22Rv1 (cell line): ENCODE results near the gene EFNA4.

ENCODE experiments used
- H3K27ac ChIP-seq: fragments of 450-650 bp; 2 replicates; pipeline ENCODE4 v1.5.1; 2017
- ZFX ChIP-seq: fragments of 450-650 bp; IDR thresholded peaks from 2 replicates; pipeline ENCODE4 v1.6.1; 2017; ENCODE audit warnings: antibody characterized with exemption, borderline replicate concordance
- TF ChIP-seq, protein P1 (sequence below): fragments of 450-650 bp; IDR thresholded peaks from 2 replicates; pipeline ENCODE4 v1.5.1; 2017; ENCODE audit warnings: mild to moderate bottlenecking

Gene EFNA4

DNA sequence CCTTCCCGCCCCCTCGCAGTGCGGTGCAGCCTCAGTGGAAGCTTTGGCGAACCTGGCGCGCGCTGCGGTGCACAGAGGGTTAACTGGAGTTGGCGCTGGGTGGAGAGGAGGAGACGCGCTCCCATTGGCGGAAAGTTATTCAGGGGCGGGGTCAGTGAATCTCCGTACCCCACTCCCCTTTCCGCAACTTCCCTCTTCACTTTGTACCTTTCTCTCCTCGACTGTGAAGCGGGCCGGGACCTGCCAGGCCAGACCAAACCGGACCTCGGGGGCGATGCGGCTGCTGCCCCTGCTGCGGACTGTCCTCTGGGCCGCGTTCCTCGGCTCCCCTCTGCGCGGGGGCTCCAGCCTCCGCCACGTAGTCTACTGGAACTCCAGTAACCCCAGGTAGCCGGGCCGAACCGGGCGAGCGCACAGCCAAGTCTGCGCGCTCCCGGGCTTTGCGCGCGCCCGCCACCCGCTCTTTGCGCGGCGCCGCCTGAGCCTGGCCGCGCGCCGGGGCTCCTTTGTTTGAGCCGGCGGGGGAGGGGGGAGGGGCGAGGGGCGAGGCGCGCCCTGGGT is at the start of gene EFNA4:
Gene EFNA4, plus strand, starts transcription at position 191 of the 561 bp plus-strand sequence. Its CDS starts 84 bp downstream, at position 275.
- H3K27ac ChIP-seq = peak within 1 kb of the TSS; percentile 91
- TF ChIP-seq ZFX = no peak
- TF ChIP-seq, protein P1, sequence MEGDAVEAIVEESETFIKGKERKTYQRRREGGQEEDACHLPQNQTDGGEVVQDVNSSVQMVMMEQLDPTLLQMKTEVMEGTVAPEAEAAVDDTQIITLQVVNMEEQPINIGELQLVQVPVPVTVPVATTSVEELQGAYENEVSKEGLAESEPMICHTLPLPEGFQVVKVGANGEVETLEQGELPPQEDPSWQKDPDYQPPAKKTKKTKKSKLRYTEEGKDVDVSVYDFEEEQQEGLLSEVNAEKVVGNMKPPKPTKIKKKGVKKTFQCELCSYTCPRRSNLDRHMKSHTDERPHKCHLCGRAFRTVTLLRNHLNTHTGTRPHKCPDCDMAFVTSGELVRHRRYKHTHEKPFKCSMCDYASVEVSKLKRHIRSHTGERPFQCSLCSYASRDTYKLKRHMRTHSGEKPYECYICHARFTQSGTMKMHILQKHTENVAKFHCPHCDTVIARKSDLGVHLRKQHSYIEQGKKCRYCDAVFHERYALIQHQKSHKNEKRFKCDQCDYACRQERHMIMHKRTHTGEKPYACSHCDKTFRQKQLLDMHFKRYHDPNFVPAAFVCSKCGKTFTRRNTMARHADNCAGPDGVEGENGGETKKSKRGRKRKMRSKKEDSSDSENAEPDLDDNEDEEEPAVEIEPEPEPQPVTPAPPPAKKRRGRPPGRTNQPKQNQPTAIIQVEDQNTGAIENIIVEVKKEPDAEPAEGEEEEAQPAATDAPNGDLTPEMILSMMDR = no peak

DNA sequence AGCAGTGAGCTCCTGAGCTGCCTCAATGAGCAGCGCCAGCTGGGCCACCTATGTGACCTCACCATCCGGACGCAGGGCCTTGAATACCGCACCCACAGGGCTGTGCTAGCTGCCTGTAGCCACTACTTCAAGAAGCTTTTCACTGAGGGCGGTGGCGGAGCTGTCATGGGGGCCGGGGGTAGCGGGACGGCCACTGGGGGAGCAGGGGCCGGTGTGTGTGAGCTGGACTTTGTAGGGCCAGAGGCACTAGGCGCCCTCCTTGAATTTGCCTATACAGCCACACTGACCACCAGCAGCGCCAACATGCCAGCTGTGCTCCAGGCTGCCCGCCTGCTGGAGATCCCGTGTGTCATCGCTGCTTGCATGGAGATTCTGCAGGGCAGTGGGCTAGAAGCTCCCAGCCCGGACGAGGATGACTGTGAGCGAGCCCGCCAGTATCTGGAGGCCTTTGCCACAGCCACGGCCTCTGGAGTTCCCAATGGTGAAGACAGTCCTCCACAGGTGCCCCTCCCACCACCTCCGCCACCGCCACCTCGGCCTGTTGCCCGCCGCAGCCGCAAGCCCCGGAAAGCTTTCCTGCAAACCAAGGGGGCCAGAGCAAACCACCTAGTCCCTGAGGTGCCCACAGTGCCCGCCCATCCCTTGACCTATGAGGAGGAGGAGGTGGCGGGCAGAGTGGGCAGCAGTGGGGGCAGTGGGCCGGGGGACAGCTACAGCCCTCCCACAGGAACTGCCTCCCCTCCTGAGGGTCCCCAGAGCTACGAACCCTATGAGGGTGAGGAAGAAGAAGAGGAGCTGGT is 48.6 kb upstream of the EFNA4 start:
- peak overlapping the region; percentile 98 for H3K27ac ChIP-seq
- TF ChIP-seq, protein P1 = no peak
- no peak for TF ChIP-seq ZFX

GRCh38 chr1:155015527-155016230 is 47.9 kb upstream of the EFNA4 start:
- H3K27ac ChIP-seq = peak overlapping the region; percentile 98
- TF ChIP-seq, protein P1 = no peak
- TF ChIP-seq ZFX = no peak

DNA sequence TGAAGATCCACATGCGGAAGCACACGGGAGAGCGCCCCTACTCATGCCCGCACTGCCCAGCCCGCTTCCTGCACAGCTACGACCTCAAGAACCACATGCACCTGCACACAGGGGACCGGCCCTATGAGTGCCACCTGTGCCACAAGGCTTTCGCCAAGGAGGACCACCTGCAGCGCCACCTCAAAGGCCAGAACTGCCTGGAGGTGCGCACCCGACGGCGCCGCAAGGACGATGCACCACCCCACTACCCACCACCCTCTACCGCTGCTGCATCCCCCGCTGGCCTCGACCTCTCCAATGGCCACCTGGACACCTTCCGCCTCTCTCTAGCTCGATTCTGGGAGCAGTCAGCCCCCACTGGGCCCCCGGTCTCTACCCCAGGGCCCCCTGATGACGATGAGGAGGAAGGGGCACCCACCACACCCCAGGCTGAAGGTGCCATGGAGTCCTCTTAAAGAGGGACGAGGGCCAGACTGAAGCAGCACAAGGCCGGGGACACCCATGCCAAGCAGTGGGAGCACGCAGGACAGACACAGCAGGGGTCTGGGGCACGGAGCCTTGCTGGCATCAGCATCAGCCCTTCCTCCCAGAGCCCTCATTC is 47.2 kb upstream of the EFNA4 start:
- TF ChIP-seq, protein P1 = no peak
- TF ChIP-seq ZFX = no peak
- peak overlapping the region; percentile 98 for H3K27ac ChIP-seq

- TF ChIP-seq ZFX = no peak
- TF ChIP-seq, protein P1 = peak; percentile 100
- H3K27ac ChIP-seq = peak overlapping the region; percentile 98
Observed at GRCh38 chr1:155017041-155017945, 46.2 kb upstream of the EFNA4 start.

DNA sequence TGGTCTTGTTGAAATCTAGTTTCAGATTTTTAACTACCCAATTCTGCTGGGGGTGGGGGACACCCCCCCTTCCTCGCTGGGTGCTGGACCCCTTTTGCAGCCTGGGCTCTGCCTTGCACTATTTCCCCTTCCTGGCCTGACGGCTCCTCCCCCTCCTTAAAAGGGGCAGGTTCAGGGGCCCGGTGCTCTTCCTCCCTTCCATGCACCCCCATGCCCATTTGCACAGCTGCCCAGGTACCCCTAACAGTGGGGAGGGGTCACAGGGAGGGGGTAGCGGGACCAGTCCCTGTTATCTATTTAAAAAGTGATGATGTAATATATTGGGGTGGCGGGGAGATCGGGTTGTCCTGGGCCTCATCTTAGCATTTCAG is 45.6 kb upstream of the EFNA4 start:
- H3K27ac ChIP-seq = peak overlapping the region; percentile 98
- TF ChIP-seq ZFX = no peak
- TF ChIP-seq, protein P1 = no peak
